Upper lobe of right lung (tissue), 1 donor: ENCODE data around the gene PLPPR3. TPM values are rescaled to one million over a fixed set of nuclear protein-coding genes. Genes with fewer than 3 reads are reported as not detected.
"Not testable (repeated sequence)": the region's sequence is repeated elsewhere in the genome, so short reads cannot be mapped to it uniquely, and the experiment has no call there.

ENCODE experiments used
- ATAC-seq: fragments of 200-7000 bp; cut with Tn5 transposase; one replicate; pipeline ENCODE4 v1.9.1; 2020; ENCODE audit warnings: mild to moderate bottlenecking, moderate library complexity
- DNase-seq: peaks from one replicate; pipeline ENCODE4 v3.0.0-alpha.2; 2020
- H3K27ac ChIP-seq: fragments of 200-600 bp; one replicate; pipeline ENCODE4 v1.8.0; 2022
- H3K27me3 ChIP-seq: fragments of 200-600 bp; one replicate; pipeline ENCODE4 v1.8.0; 2022; ENCODE audit warnings: mild to moderate bottlenecking
- H3K36me3 ChIP-seq: fragments of 200-600 bp; one replicate; pipeline ENCODE4 v1.8.0; 2022
- H3K4me1 ChIP-seq: fragments of 200-600 bp; one replicate; pipeline ENCODE4 v1.8.0; 2022
- H3K4me3 ChIP-seq: fragments of 200-600 bp; one replicate; pipeline ENCODE4 v1.8.0; 2022; ENCODE audit warnings: mild to moderate bottlenecking
- H3K9me3 ChIP-seq: fragments of 200-600 bp; one replicate; pipeline ENCODE4 v1.8.0; 2022
- intact Hi-C: fragments of 100-400 bp; cut with DNase I; formaldehyde crosslinking; loops from one replicate; pipeline ENCODE4 v1.11.0; 2022
- total RNA-seq: library from RNA; stranded (reverse); fragmentation: NEBNext Ultra II Directional; extraction: Animal tissue kit (Norgen Biotek cat#: 25700); gene quantifications from one replicate; pipeline ENCODE4 v1.2.1, GENCODE V29; 2021
- TF ChIP-seq, protein P1 (sequence below): fragments of 200-600 bp; IDR thresholded peaks from one replicate; pipeline ENCODE4 v1.8.0; 2022; ENCODE audit warnings: antibody characterized with exemption
- donor health status: DM: no; HTN: yes; CAD: no; lungs with severe emphysema.

The PLPPR3 gene
- total RNA-seq, 1 donor from 2014 or later = 0.46 TPM

DNA sequence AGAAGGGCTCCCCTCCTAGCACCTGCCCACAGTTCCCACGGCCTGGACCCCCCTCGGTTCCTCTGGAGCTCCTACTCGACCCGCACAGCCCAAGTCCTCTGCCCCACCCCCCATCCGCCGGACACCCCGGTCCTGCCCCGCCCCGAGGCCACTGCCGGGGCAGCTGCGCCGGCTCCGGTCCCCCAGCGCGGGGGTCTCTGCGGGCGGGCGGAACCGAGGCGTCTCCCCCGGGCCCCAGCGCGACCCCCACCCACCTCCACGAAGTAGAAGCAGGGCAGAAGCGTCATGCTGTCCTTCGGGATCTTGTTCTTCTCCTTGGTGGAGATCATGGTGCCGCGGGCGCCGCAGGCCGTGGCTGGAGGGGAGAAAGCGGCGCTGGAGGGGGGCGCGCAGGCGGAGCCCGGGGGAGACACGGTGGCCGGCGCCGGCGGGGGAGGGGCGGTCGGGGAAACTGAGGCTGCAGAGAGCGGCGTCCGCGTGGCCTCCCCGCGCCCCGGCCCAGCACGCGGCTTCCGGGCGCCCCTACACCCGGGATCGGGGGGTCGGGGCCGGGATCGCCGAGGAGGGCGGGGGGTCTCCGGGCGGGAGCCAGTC, 427 bp downstream of the PLPPR3 start:
- no peaks in the 10 kb centered on the region for H3K36me3 ChIP-seq
- TF ChIP-seq, protein P1, sequence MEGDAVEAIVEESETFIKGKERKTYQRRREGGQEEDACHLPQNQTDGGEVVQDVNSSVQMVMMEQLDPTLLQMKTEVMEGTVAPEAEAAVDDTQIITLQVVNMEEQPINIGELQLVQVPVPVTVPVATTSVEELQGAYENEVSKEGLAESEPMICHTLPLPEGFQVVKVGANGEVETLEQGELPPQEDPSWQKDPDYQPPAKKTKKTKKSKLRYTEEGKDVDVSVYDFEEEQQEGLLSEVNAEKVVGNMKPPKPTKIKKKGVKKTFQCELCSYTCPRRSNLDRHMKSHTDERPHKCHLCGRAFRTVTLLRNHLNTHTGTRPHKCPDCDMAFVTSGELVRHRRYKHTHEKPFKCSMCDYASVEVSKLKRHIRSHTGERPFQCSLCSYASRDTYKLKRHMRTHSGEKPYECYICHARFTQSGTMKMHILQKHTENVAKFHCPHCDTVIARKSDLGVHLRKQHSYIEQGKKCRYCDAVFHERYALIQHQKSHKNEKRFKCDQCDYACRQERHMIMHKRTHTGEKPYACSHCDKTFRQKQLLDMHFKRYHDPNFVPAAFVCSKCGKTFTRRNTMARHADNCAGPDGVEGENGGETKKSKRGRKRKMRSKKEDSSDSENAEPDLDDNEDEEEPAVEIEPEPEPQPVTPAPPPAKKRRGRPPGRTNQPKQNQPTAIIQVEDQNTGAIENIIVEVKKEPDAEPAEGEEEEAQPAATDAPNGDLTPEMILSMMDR = no peak
- H3K27ac ChIP-seq = no peak overlapping the region
- ATAC-seq = no peak
- peak overlapping the region; percentile 29 for H3K4me3 ChIP-seq
- H3K27me3 ChIP-seq = peaks cover 22% of the 10 kb centered on the region
- H3K4me1 ChIP-seq = peaks cover 4% of the 10 kb centered on the region
- intact Hi-C loops = no loop called here
- no peaks in the 10 kb centered on the region for H3K9me3 ChIP-seq
- no peak for DNase-seq

DNA sequence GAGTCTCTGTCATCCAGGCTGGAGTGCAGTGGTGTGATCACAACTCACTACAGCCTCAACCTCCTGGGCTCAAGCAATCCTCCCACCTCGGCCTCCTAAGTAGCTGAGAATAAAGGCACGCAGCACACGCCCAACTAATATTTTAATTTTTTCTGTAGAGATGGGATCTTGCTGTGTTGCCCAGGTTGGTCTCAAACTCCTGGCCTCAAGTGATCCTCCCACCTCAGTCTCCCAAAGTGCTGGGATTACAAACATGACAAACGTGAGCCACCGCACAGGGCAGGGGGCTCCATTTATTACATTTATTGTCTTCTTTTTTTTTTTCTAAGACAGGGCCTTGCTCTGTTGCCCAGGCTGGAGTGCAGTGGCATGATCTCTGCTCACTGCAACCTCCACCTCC, 1.5 kb downstream of the PLPPR3 start:
- DNase-seq, intact Hi-C loops, H3K9me3 ChIP-seq, H3K4me3 ChIP-seq, H3K27ac ChIP-seq, ATAC-seq, H3K36me3 ChIP-seq, H3K4me1 ChIP-seq: not testable (repeated sequence)
- H3K27me3 ChIP-seq = peaks cover 22% of the 10 kb centered on the region

DNA sequence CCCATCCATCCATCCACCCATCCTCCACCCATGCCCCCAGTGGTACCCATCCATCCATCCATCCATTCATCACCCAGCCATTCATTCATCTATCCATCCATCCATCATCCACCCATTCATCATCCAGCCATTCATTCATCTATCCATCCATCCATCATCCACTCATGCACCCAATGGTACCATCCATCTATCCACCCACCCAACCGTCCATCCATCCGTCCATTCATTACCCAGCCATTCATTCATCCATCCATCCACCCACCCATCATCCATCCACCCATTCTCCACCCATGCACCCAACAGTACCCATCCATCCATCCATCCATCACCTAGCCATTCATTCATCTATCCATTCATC, 5.3 kb downstream of the PLPPR3 start:
- no peak overlapping the region for H3K4me3 ChIP-seq
- ATAC-seq (no peak), DNase-seq (no peak)
- no peaks in the 10 kb centered on the region for H3K4me1 ChIP-seq
- H3K36me3 ChIP-seq = peaks cover 7% of the 10 kb centered on the region
- H3K9me3 ChIP-seq = no peaks in the 10 kb centered on the region
- intact Hi-C loops = no loop called here
- H3K27me3 ChIP-seq = no peaks in the 10 kb centered on the region
- TF ChIP-seq, protein P1 = no peak
- no peak overlapping the region for H3K27ac ChIP-seq

DNA sequence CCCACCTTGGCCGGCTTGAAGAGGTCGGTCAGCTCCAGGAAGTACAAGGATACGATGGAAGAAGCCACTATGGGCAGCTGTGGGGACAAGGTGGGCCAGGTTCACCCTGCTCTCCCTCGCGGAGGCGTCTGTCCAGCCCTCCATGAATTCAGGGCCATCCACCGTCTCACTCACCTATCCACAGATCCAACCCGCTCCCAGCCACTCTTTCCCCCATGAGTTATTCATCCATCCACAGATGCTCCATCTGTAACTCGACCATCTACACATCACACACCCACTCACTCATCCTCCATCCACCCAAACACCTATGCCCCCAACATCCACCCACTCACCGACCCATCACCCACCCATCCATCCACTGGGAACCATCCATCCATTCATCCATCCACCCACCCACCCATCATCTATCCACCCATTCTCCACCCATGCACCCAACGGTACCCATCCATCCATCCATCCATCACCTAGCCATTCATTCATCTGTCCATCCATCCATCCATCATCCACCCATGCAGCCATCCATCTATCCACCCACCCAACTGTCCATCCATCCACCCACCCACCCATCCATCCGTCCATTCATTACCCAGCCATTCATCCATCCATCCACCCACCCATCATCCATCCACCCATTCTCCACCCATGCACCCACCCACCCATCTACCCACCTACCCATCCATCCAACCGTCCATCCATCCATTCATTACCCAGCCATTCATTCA, 5.8 kb downstream of the PLPPR3 start:
- H3K27ac ChIP-seq = no peak overlapping the region
- H3K4me1 ChIP-seq = no peaks in the 10 kb centered on the region
- H3K4me3 ChIP-seq = no peak overlapping the region
- intact Hi-C loops = no loop called here
- H3K36me3 ChIP-seq = peaks cover 13% of the 10 kb centered on the region
- TF ChIP-seq, protein P1 = no peak
- no peaks in the 10 kb centered on the region for H3K27me3 ChIP-seq
- H3K9me3 ChIP-seq = no peaks in the 10 kb centered on the region
- DNase-seq (no peak), ATAC-seq (no peak)

DNA sequence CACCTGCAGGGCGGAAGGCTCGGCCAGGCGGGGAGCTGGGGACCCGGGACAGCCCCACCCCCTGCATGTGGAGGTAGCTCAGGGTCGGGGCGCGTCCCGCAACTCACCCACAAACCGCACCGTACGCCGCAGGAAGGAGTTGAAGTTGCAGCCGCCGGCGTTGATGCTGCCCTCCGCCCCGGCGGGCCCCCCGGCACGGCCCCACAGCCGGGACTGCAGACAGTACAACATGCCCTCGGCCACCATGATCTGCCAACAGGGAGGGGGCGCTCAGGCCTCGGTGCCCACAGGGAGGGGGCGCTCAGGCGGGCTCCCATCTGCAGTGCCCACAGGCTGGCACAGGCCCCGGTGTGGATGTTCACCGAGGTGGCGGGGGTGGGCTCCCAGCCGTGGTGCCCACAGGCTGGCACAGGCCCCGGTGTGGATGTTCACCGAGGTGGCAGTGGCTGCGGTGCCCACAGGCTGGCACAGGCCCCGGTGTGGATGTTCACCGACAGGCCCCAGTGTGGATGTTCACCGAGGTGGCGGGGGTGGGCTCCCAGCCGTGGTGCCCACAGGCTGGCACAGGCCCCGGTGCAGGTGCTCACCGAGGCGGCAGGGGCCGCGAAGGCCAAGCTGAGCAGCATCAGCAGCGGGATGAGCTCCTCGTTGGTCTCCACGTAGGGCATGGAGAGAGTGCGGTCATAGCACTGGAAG, 6.5 kb downstream of the PLPPR3 start:
- Histone ChIP-seq H3K27ac (no peak overlapping the region), H3K27me3 (no peaks in the 10 kb centered on the region), H3K9me3 (no peaks in the 10 kb centered on the region), H3K4me3 (no peak overlapping the region), H3K36me3 (peaks cover 20% of the 10 kb centered on the region), H3K4me1 (no peaks in the 10 kb centered on the region)
- no peak for DNase-seq
- TF ChIP-seq, protein P1 = no peak
- intact Hi-C loops = no loop called here
- ATAC-seq = peak; percentile 5
